HG02981 (cell line): Measurements from ENCODE around the gene FOLR2.
"Not testable (repeated sequence)": the region's sequence is repeated elsewhere in the genome, so short reads cannot be mapped to it uniquely, and the experiment has no call there.

Source experiments
- ATAC-seq: cut with Tn5 transposase; IDR thresholded peaks from one replicate; pipeline ENCODE4 v1.9.1; 2021; ENCODE audit warnings: mild to moderate bottlenecking, moderate library complexity; ENCODE audit not compliant: unreplicated experiment

The FOLR2 gene

GRCh38 chr11:72266960-72267359, 50.4 kb downstream of the FOLR2 start:
- ATAC-seq, result not testable (repeated sequence)

- no peak for ATAC-seq
Measured at GRCh38 chr11:72267956-72268617, 51.5 kb downstream of the FOLR2 start.
